K562 (cell line): ENCODE measurements around the gene IARS2. TPM values are rescaled to one million over a fixed set of nuclear protein-coding genes. Genes with fewer than 3 reads are reported as not detected.

ENCODE experiments used
- CBFA2T2 ChIP-seq: fragments of 450-650 bp; conservative IDR thresholded peaks from 2 replicates; pipeline ENCODE4 v1.6.1; 2017; ENCODE audit warnings: mild to moderate bottlenecking
- CBFB ChIP-seq: sonication (generic); formaldehyde crosslinking; IDR thresholded peaks from 2 replicates; pipeline ENCODE4 v1.4.0; 2020; ENCODE audit warnings: mild to moderate bottlenecking, missing genetic modification reagents
- CREB3 ChIP-seq: fragments of 450-650 bp; conservative IDR thresholded peaks from 2 replicates; pipeline ENCODE4 v1.6.1; 2016; ENCODE audit warnings: missing genetic modification characterization, low read depth, mild to moderate bottlenecking, missing compliant biosample characterization, moderate library complexity
- ELF2 ChIP-seq: fragments of 250-450 bp; sonication (Bioruptor Pico); IDR thresholded peaks from 2 replicates; pipeline ENCODE4 v1.5.0; 2021; ENCODE audit warnings: mild to moderate bottlenecking
- FOXJ2 ChIP-seq: fragments of 200-800 bp; sonication (Bioruptor generic); IDR thresholded peaks from 2 replicates; pipeline ENCODE4 v1.6.1; 2016; ENCODE audit warnings: missing genetic modification characterization, missing compliant biosample characterization
- IFI16 ChIP-seq: fragments of 250-450 bp; sonication (Bioruptor Pico); IDR thresholded peaks from 2 replicates; pipeline ENCODE4 v2.1.2; 2022; ENCODE audit warnings: mild to moderate bottlenecking, inconsistent platforms
- MTA1 ChIP-seq: fragments of 450-650 bp; IDR thresholded peaks from 2 replicates; pipeline ENCODE4 v1.6.1; 2017; ENCODE audit warnings: borderline replicate concordance
- NONO ChIP-seq, 2 experiments: fragments of 200-400 bp in 1 of 2; fragments of 450-650 bp in 1 of 2; formaldehyde crosslinking in 1 of 2; IDR thresholded peaks; 2 replicates each; pipeline ENCODE4 v1.6.1; 2017; ENCODE audit warnings: low read depth in 2 of 2, mild to moderate bottlenecking in 2 of 2, moderate library complexity in 2 of 2, low read length in 1 of 2
- POLR3A ChIP-seq: IDR thresholded peaks from 2 replicates; pipeline ENCODE4 v1.6.1; 2011; ENCODE audit warnings: borderline replicate concordance, mild to moderate bottlenecking, moderate library complexity; ENCODE audit not compliant: insufficient read length, insufficient read depth; ENCODE audit errors: extremely low read depth
- RCOR1 ChIP-seq, 2 experiments: IDR thresholded peaks; 2 replicates each; pipeline ENCODE4 v1.6.1; 2012; ENCODE audit warnings: low read depth in 2 of 2, low read length in 2 of 2, borderline replicate concordance in 1 of 2, improper control_type of control experiment in 1 of 2
- SNIP1 ChIP-seq: fragments of 450-650 bp; IDR thresholded peaks from 2 replicates; pipeline ENCODE4 v1.7.1; 2017; ENCODE audit warnings: low read depth, mild to moderate bottlenecking
- SP2 ChIP-seq: IDR thresholded peaks from 2 replicates; pipeline ENCODE4 v1.6.1; 2011; ENCODE audit warnings: mild to moderate bottlenecking, low read depth, low read length, moderate library complexity; ENCODE audit not compliant: poor library complexity, severe bottlenecking; ENCODE audit errors: extremely low read depth
- YY1 ChIP-seq, 3 experiments: IDR thresholded peaks; 2 replicates each; pipeline ENCODE4 v1.6.1; 2011; ENCODE audit warnings: low read length in 2 of 3, mild to moderate bottlenecking in 2 of 3, moderate library complexity in 2 of 3, borderline replicate concordance in 1 of 3, control low read depth in 1 of 3, low read depth in 1 of 3; ENCODE audit not compliant: insufficient read depth in 3 of 3, insufficient replicate concordance in 2 of 3, control insufficient read depth in 1 of 3, insufficient read length in 1 of 3; ENCODE audit errors: extremely low read depth in 1 of 3
- ZBTB26 ChIP-seq: fragments of 450-650 bp; formaldehyde crosslinking; IDR thresholded peaks from 2 replicates; pipeline ENCODE4 v1.4.0; 2022; ENCODE audit warnings: missing genetic modification characterization
- ZNF589 ChIP-seq: fragments of 200-800 bp; sonication (Bioruptor generic); IDR thresholded peaks from 2 replicates; pipeline ENCODE4 v1.6.1; 2016; ENCODE audit warnings: low read depth, missing genetic modification characterization, missing compliant biosample characterization
- polyA plus RNA-seq, 8 experiments: library from polyadenylated mRNA; depleted of rRNA in 4 of 8; stranded (reverse) in 5 of 8; unstranded in 3 of 8; fragments of >200 nt; fragmentation: Nextera tagmentation in 2 of 8; fragmentation: Illumina TruSeq in 1 of 8; extraction: Ambion mirVana in 2 of 8; extraction: Trizol in 1 of 8; gene quantifications; 2 replicates each; pipeline versions ENCODE4 v1.2.1 to v1.2.3, GENCODE V29; 2011 to 2014; ENCODE audit warnings: inconsistent platforms in 1 of 8, missing spikeins in 1 of 8
- total RNA-seq, 7 experiments: library from RNA; depleted of rRNA in 6 of 7; stranded (reverse); fragments of >200 nt in 6 of 7; fragmentation: Illumina TruSeq in 2 of 7; extraction: Trizol in 2 of 7; gene quantifications; 2 replicates each; pipeline versions ENCODE4 v1.2.1 to v1.2.3, GENCODE V29; 2011 to 2021; ENCODE audit warnings: low replicate concordance in 1 of 7
- TF ChIP-seq, protein P1 (sequence below): fragments of 250-450 bp; sonication (Bioruptor Pico); IDR thresholded peaks from 2 replicates; pipeline ENCODE4 v1.5.0; 2021
- TF ChIP-seq, protein P2 (sequence below), 2 experiments: IDR thresholded peaks; 2 replicates each; pipeline ENCODE4 v1.6.1; 2012; ENCODE audit warnings: improper control_type of control experiment in 2 of 2, low read depth in 2 of 2, low read length in 2 of 2, borderline replicate concordance in 1 of 2
- TF ChIP-seq, protein P3 (sequence below): sonication (generic); formaldehyde crosslinking; IDR thresholded peaks from 2 replicates; pipeline ENCODE4 v1.8.0; 2022; ENCODE audit warnings: mild to moderate bottlenecking, low read depth, missing genetic modification reagents

IARS2 gene
- total and polyA plus RNA-seq, 9 of the 15 experiments (the other 6 are each of a cell fraction or from before 2014, with no cell fraction given), result 39.6 to 127 (median 93.8) TPM

- TF ChIP-seq, protein P1, sequence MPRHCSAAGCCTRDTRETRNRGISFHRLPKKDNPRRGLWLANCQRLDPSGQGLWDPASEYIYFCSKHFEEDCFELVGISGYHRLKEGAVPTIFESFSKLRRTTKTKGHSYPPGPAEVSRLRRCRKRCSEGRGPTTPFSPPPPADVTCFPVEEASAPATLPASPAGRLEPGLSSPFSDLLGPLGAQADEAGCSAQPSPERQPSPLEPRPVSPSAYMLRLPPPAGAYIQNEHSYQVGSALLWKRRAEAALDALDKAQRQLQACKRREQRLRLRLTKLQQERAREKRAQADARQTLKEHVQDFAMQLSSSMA (CRISPR knock-in tag), result no peak
- TF ChIP-seq FOXJ2 (tag), result peak; percentile 61; the same call in 1 of the 2 replicates
- 0 out of 2 replicates have a peak, but pooled peaks have one; percentile 50 for TF ChIP-seq ZBTB26
- no peak for TF ChIP-seq SP2
- no peak for TF ChIP-seq POLR3A
- TF ChIP-seq NONO (IDR thresholded peaks at IDR 0.05; ENCODE audit: low read depth in 2 of 2, low read length in 1 of 2), result no peak
- 0 out of 4 replicates have a peak, but pooled peaks of 1 of the 2 experiments have one; percentile 34 for TF ChIP-seq RCOR1 (IDR thresholded peaks at IDR 0.05; ENCODE audit: borderline replicate concordance in 1 of 2, low read depth in 2 of 2, low read length in 2 of 2)
- no peak for TF ChIP-seq CBFB
- TF ChIP-seq ZNF589 (CRISPR knock-in tag), result no peak
- peak in 1 of 3 experiments; percentile 62 for TF ChIP-seq YY1 (IDR thresholded peaks at IDR 0.05; ENCODE audit: borderline replicate concordance in 1 of 3, control insufficient read depth in 1 of 3, extremely low read depth in 1 of 3, insufficient read depth in 3 of 3, insufficient read length in 1 of 3, insufficient replicate concordance in 2 of 3, low read depth in 1 of 3, low read length in 2 of 3)
- no peak for TF ChIP-seq CREB3 (tag)
- 0 out of 2 replicates have a peak, but pooled peaks have one; percentile 3 for TF ChIP-seq ELF2 (CRISPR knock-in tag)
- TF ChIP-seq, protein P2, sequence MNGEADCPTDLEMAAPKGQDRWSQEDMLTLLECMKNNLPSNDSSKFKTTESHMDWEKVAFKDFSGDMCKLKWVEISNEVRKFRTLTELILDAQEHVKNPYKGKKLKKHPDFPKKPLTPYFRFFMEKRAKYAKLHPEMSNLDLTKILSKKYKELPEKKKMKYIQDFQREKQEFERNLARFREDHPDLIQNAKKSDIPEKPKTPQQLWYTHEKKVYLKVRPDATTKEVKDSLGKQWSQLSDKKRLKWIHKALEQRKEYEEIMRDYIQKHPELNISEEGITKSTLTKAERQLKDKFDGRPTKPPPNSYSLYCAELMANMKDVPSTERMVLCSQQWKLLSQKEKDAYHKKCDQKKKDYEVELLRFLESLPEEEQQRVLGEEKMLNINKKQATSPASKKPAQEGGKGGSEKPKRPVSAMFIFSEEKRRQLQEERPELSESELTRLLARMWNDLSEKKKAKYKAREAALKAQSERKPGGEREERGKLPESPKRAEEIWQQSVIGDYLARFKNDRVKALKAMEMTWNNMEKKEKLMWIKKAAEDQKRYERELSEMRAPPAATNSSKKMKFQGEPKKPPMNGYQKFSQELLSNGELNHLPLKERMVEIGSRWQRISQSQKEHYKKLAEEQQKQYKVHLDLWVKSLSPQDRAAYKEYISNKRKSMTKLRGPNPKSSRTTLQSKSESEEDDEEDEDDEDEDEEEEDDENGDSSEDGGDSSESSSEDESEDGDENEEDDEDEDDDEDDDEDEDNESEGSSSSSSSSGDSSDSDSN (IDR thresholded peaks at IDR 0.05; ENCODE audit: borderline replicate concordance in 1 of 2, low read depth in 2 of 2, low read length in 2 of 2), result 0 out of 4 replicates have a peak, but pooled peaks have one; percentile 14 to 54
- TF ChIP-seq MTA1, result peak; percentile 51; the same call in 1 of the 2 replicates
- peak; percentile 8; the same call in 1 of the 2 replicates for TF ChIP-seq SNIP1
- TF ChIP-seq, protein P3, sequence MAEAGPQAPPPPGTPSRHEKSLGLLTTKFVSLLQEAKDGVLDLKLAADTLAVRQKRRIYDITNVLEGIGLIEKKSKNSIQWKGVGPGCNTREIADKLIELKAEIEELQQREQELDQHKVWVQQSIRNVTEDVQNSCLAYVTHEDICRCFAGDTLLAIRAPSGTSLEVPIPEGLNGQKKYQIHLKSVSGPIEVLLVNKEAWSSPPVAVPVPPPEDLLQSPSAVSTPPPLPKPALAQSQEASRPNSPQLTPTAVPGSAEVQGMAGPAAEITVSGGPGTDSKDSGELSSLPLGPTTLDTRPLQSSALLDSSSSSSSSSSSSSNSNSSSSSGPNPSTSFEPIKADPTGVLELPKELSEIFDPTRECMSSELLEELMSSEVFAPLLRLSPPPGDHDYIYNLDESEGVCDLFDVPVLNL (CRISPR knock-in tag), result no peak
- 0 out of 2 replicates have a peak, but pooled peaks have one; percentile 12 for TF ChIP-seq IFI16 (CRISPR knock-in tag)
- no peak for TF ChIP-seq CBFA2T2
These were observed 48.4 kb upstream of the IARS2 start (continued) for GRCh38 chr1:220045356-220046051.
